A673 (cell line): ENCODE measurements around the gene TWF2. TPM values are rescaled to one million over a fixed set of nuclear protein-coding genes. Genes with fewer than 3 reads are reported as not detected.
A peak's percentile ranks its signal among the peaks of the same experiment; 100 is the strongest.

Experiments used
- BruUV-seq: library from RNA; stranded (reverse); fragments of 400-500 nt; replicated peaks from 2 replicates; lab custom pipeline; 2021; lab: Mats Ljungman, UMichigan
- CTCF ChIA-PET: fragments of 300-600 bp; sonication (Branson Sonifier 250); formaldehyde crosslinking; loops from one replicate; lab custom pipeline; 2022; ENCODE audit warnings: antibody characterized with exemption; lab: Charles Lee
- POLR2A ChIA-PET: fragments of 300-600 bp; sonication (Branson Sonifier 250); formaldehyde crosslinking; loops from one replicate; lab custom pipeline; 2022; ENCODE audit warnings: antibody characterized with exemption; ENCODE audit not compliant: low non-redundant PET; lab: Charles Lee
- DNase-seq: peaks from one replicate; pipeline ENCODE4 v3.0.0-alpha.2; 2015; ENCODE audit warnings: low spot score
- H3K27ac ChIP-seq: fragments of 200-600 bp; sonication (generic); 2 replicates; pipeline ENCODE4 v1.5.1; 2016; ENCODE audit warnings: mixed run types, low read depth, mild to moderate bottlenecking, mixed read lengths, antibody characterized with exemption, low read length; ENCODE audit not compliant: poor library complexity, severe bottlenecking
- H3K27me3 ChIP-seq: fragments of 200-600 bp; sonication (generic); replicated peaks from 2 replicates; pipeline ENCODE4 v1.6.1; 2017; ENCODE audit warnings: mixed run types, low read depth, mild to moderate bottlenecking, mixed read lengths, antibody characterized with exemption, low read length; ENCODE audit not compliant: insufficient read depth, poor library complexity
- H3K36me3 ChIP-seq: fragments of 200-600 bp; sonication (generic); 2 replicates; pipeline ENCODE4 v1.6.1; 2016; ENCODE audit warnings: mixed run types, mild to moderate bottlenecking, mixed read lengths, antibody characterized with exemption, low read length; ENCODE audit not compliant: insufficient read depth, poor library complexity, severe bottlenecking
- H3K4me1 ChIP-seq: fragments of 200-600 bp; sonication (generic); 2 replicates; pipeline ENCODE4 v1.6.1; 2017; ENCODE audit warnings: mixed run types, mild to moderate bottlenecking, mixed read lengths, antibody characterized with exemption, low read length; ENCODE audit not compliant: insufficient read depth, poor library complexity, severe bottlenecking
- H3K4me3 ChIP-seq: fragments of 200-600 bp; sonication (generic); 2 replicates; pipeline ENCODE4 v1.5.1; 2016; ENCODE audit warnings: low read depth, mixed run types, mild to moderate bottlenecking, mixed read lengths, low read length; ENCODE audit not compliant: poor library complexity, severe bottlenecking
- H3K9me3 ChIP-seq: fragments of 200-600 bp; sonication (generic); 2 replicates; pipeline ENCODE4 v1.6.1; 2016; ENCODE audit warnings: mixed run types, low read depth, mild to moderate bottlenecking, mixed read lengths, antibody characterized with exemption, low read length; ENCODE audit not compliant: poor library complexity, severe bottlenecking
- CTCF ChIP-seq: fragments of 300-800, 200-600 bp; sonication (generic); conservative IDR thresholded peaks from 2 replicates; pipeline ENCODE4 v1.5.1; 2017; ENCODE audit warnings: low read depth, mild to moderate bottlenecking, antibody characterized with exemption, low read length, moderate library complexity, mixed read lengths
- EZH2 ChIP-seq: fragments of 200-600 bp; sonication (generic); IDR thresholded peaks from 2 replicates; pipeline ENCODE4 v1.6.1; 2017; ENCODE audit warnings: borderline replicate concordance, low read depth, mild to moderate bottlenecking, mixed read lengths, antibody characterized with exemption, low read length; ENCODE audit not compliant: poor library complexity, severe bottlenecking
- intact Hi-C: fragments of 100-400 bp; cut with micrococcal nuclease; formaldehyde crosslinking; loops from one replicate; pipeline ENCODE4 v1.10.0; 2022; ENCODE audit not compliant: unreplicated experiment
- microRNA-seq: library from miRNA; unstranded; fragments of <30 nt; microRNA quantifications from one replicate; pipeline ENCODE4 v1.2.0, GENCODE V29; 2021
- total RNA-seq: library from RNA; stranded (reverse); gene quantifications from 2 replicates; pipeline ENCODE4 v1.2.3, GENCODE V29; 2021

The TWF2 gene
- total RNA-seq, 1 experiment from 2014 or later = 18.3 TPM

- intact Hi-C loops = no loop called here
- POLR2A ChIA-PET = no interaction called here
- Histone ChIP-seq H3K4me1 (no peaks in the 10 kb centered on the region), H3K27me3 (no peaks in the 10 kb centered on the region), H3K27ac (no peak overlapping the region), H3K36me3 (no peaks in the 10 kb centered on the region), H3K9me3 (no peaks in the 10 kb centered on the region), H3K4me3 (no peak overlapping the region)
- no peak for DNase-seq
- CTCF ChIA-PET = interaction anchor here (0.6 kb wide), 1 partner anchor 174 kb away, joined by 3 read pairs; no protein-coding TSS in a partner anchor
- TF ChIP-seq CTCF = no peak
- BruUV-seq = no TSS peak
Measured at GRCh38 chr3:52182691-52183090, 56.3 kb downstream of the TWF2 start.

- H3K9me3 ChIP-seq = no peaks in the 10 kb centered on the region
- ChIA-PET POLR2A (no interaction called here), CTCF (no interaction called here)
- no peak overlapping the region for H3K27ac ChIP-seq
- no peak overlapping the region for H3K4me3 ChIP-seq
- no peaks in the 10 kb centered on the region for H3K4me1 ChIP-seq
- no peaks in the 10 kb centered on the region for H3K27me3 ChIP-seq
- DNase-seq = no peak
- TF ChIP-seq CTCF (no peak), EZH2 (no peak)
- intact Hi-C loops = no loop called here
- no peaks in the 10 kb centered on the region for H3K36me3 ChIP-seq
- BruUV-seq = no TSS peak
Measured at GRCh38 chr3:52182196-52182595, 56.8 kb downstream of the TWF2 start.

- ChIA-PET CTCF (no interaction called here), POLR2A (no interaction called here)
- Histone ChIP-seq H3K27me3 (no peaks in the 10 kb centered on the region), H3K9me3 (no peaks in the 10 kb centered on the region), H3K4me3 (no peak overlapping the region), H3K27ac (no peak overlapping the region), H3K4me1 (no peaks in the 10 kb centered on the region), H3K36me3 (no peaks in the 10 kb centered on the region)
- TF ChIP-seq CTCF (no peak), EZH2 (no peak)
- no TSS peak for BruUV-seq
- intact Hi-C loops = no loop called here
- no peak for DNase-seq
Measured at GRCh38 chr3:52181543-52181942, 57.4 kb downstream of the TWF2 start.

Small RNAs within 50 kb of the gene (microRNA-seq; reads per million reads assigned to microRNA genes)
- gene MIRLET7G = 41,353 reads per million, percentile 99 among the genes with 10 or more reads in this experiment

Other genes with a start within 250 kb of the TWF2 start
- gene RPL29, start 243.3 kb downstream of the TWF2 start, total RNA-seq = 613 and 624 TPM in 2 replicates
- gene DUSP7, start 182.6 kb downstream of the TWF2 start, total RNA-seq = 17.2 and 20.1 TPM in 2 replicates
- 16.1 and 17.8 TPM in 2 replicates for gene POC1A, start 84.7 kb downstream of the TWF2 start, total RNA-seq
- gene ALAS1, start 41.0 kb downstream of the TWF2 start, total RNA-seq = 52.2 and 58.6 TPM in 2 replicates
- gene TLR9, start 13.5 kb downstream of the TWF2 start, total RNA-seq = not detected in 2 replicates
- 3.6 and 5.8 TPM in 2 replicates for gene PPM1M, start 6.6 kb upstream of the TWF2 start, total RNA-seq
- 50.1 and 54.3 TPM in 2 replicates for gene WDR82, start 39.5 kb upstream of the TWF2 start, total RNA-seq
- gene GLYCTK, start 48.7 kb upstream of the TWF2 start, total RNA-seq = 4.3 and 5.1 TPM in 2 replicates
- gene DNAH1, start 77.2 kb upstream of the TWF2 start, total RNA-seq = 1.3 and 1.8 TPM in 2 replicates
- gene BAP1, start 170.8 kb upstream of the TWF2 start, total RNA-seq = 49.5 and 53.1 TPM in 2 replicates
- gene PHF7, start 171.5 kb upstream of the TWF2 start, total RNA-seq = 2.9 and 4.5 TPM in 2 replicates
- 0.07 TPM in 1 of 2 replicates, not detected in the other for gene SEMA3G, start 205.9 kb upstream of the TWF2 start, total RNA-seq
- not detected in 2 replicates for gene TNNC1, start 214.9 kb upstream of the TWF2 start, total RNA-seq
- 46.9 and 48.6 TPM in 2 replicates for gene NISCH, start 216.4 kb upstream of the TWF2 start, total RNA-seq